K562 (cell line): ENCODE measurements around the gene FUZ. TPM values are rescaled to one million over a fixed set of nuclear protein-coding genes. Genes with fewer than 3 reads are reported as not detected.

Experiments
- BCOR ChIP-seq: fragments of 450-650 bp; IDR thresholded peaks from 2 replicates; pipeline ENCODE4 v1.6.1; 2016
- HDAC1 ChIP-seq, 2 experiments: fragments of 450-650 bp; IDR thresholded peaks; 2 replicates each; pipeline ENCODE4 v1.6.1; 2016 to 2017; ENCODE audit warnings: inconsistent platforms in 1 of 2, mild to moderate bottlenecking in 1 of 2, moderate library complexity in 1 of 2
- HINFP ChIP-seq: fragments of 450-650 bp; conservative IDR thresholded peaks from 2 replicates; pipeline ENCODE4 v1.6.1; 2016; ENCODE audit warnings: missing genetic modification characterization, low read depth, mild to moderate bottlenecking, control low read depth, missing compliant biosample characterization
- IRF9 ChIP-seq: fragments of 450-650 bp; IDR thresholded peaks from 2 replicates; pipeline ENCODE4 v1.6.1; 2016; ENCODE audit warnings: missing biosample characterization, missing genetic modification characterization
- JUND ChIP-seq, 2 experiments: IDR thresholded peaks; 2 replicates in 1 of 2; 3 replicates in 1 of 2; pipeline ENCODE4 v1.6.1; 2011; ENCODE audit warnings: borderline replicate concordance in 2 of 2, low read depth in 2 of 2, low read length in 2 of 2, improper control_type of control experiment in 1 of 2, missing biosample characterization in 1 of 2, missing genetic modification characterization in 1 of 2, missing genetic modification reagents in 1 of 2
- KDM4B ChIP-seq, 2 experiments: fragments of 450-650 bp in 1 of 2; sonication (generic) in 1 of 2; IDR thresholded peaks; 2 replicates each; pipeline ENCODE4 v1.6.1; 2016 to 2017; ENCODE audit warnings: borderline replicate concordance in 2 of 2, antibody characterized with exemption in 1 of 2, low read depth in 1 of 2, mild to moderate bottlenecking in 1 of 2
- MLLT1 ChIP-seq, 2 experiments: fragments of 450-650 bp; IDR thresholded peaks; 2 replicates each; pipeline ENCODE4 v1.6.1; 2016
- MNT ChIP-seq, 2 experiments: fragments of 450-650 bp; conservative IDR thresholded peaks; 2 replicates each; pipeline ENCODE4 v1.6.1; 2017; ENCODE audit warnings: mild to moderate bottlenecking in 2 of 2, moderate library complexity in 2 of 2
- NFXL1 ChIP-seq: fragments of 450-650 bp; formaldehyde crosslinking; IDR thresholded peaks from 2 replicates; pipeline ENCODE4 v1.4.0; 2021; ENCODE audit warnings: mild to moderate bottlenecking
- POLR2H ChIP-seq: IDR thresholded peaks from 2 replicates; pipeline ENCODE4 v1.6.1; 2016; ENCODE audit warnings: missing genetic modification characterization, low read depth, mild to moderate bottlenecking, control low read depth, missing compliant biosample characterization, moderate library complexity
- RAD21 ChIP-seq, 2 experiments: fragments of 250-450 bp in 1 of 2; fragments of 450-650 bp in 1 of 2; sonication (Bioruptor Pico) in 1 of 2; formaldehyde crosslinking in 1 of 2; IDR thresholded peaks in 1 of 2; conservative IDR thresholded peaks in 1 of 2; 2 replicates each; pipeline versions ENCODE4 v1.4.0 to v1.8.0; 2020 to 2022; ENCODE audit warnings: mild to moderate bottlenecking in 2 of 2, moderate library complexity in 1 of 2
- RB1 ChIP-seq: fragments of 450-650 bp; IDR thresholded peaks from 2 replicates; pipeline ENCODE4 v1.6.1; 2017; ENCODE audit warnings: low read depth, mild to moderate bottlenecking
- RNF2 ChIP-seq: sonication (generic); IDR thresholded peaks from 2 replicates; pipeline ENCODE4 v1.6.1; 2016
- ZNF184 ChIP-seq: sonication (generic); formaldehyde crosslinking; IDR thresholded peaks from 2 replicates; pipeline ENCODE4 v1.5.0; 2020; ENCODE audit warnings: missing genetic modification reagents
- ZNF217 ChIP-seq: sonication (generic); formaldehyde crosslinking; IDR thresholded peaks from 2 replicates; pipeline ENCODE4 v1.8.0; 2022; ENCODE audit warnings: mild to moderate bottlenecking, missing genetic modification reagents
- ZNF311 ChIP-seq: fragments of 250-450 bp; sonication (Bioruptor Pico); IDR thresholded peaks from 2 replicates; pipeline ENCODE4 v1.4.0; 2020; ENCODE audit warnings: mild to moderate bottlenecking, moderate library complexity
- polyA plus RNA-seq, 8 experiments: library from polyadenylated mRNA; depleted of rRNA in 4 of 8; stranded (reverse) in 5 of 8; unstranded in 3 of 8; fragments of >200 nt; fragmentation: Nextera tagmentation in 2 of 8; fragmentation: Illumina TruSeq in 1 of 8; extraction: Ambion mirVana in 2 of 8; extraction: Trizol in 1 of 8; gene quantifications; 2 replicates each; pipeline versions ENCODE4 v1.2.1 to v1.2.3, GENCODE V29; 2011 to 2014; ENCODE audit warnings: inconsistent platforms in 1 of 8, missing spikeins in 1 of 8
- total RNA-seq, 7 experiments: library from RNA; depleted of rRNA in 6 of 7; stranded (reverse); fragments of >200 nt in 6 of 7; fragmentation: Illumina TruSeq in 2 of 7; extraction: Trizol in 2 of 7; gene quantifications; 2 replicates each; pipeline versions ENCODE4 v1.2.1 to v1.2.3, GENCODE V29; 2011 to 2021; ENCODE audit warnings: low replicate concordance in 1 of 7
- TF ChIP-seq, protein P1 (sequence below), 2 experiments: fragments of 450-650 bp in 1 of 2; IDR thresholded peaks; 2 replicates each; pipeline ENCODE4 v1.6.1; 2011 to 2017; ENCODE audit warnings: low read depth in 2 of 2, antibody characterized with exemption in 1 of 2, borderline replicate concordance in 1 of 2, low read length in 1 of 2, mild to moderate bottlenecking in 1 of 2, mixed read lengths in 1 of 2; ENCODE audit not compliant: control insufficient read depth in 1 of 2

Gene FUZ
- total and polyA plus RNA-seq, 9 of the 15 experiments (the other 6 are each of a cell fraction or from before 2014, with no cell fraction given), result 0.17 to 7.6 (median 3.6) TPM; not detected in 1

DNA sequence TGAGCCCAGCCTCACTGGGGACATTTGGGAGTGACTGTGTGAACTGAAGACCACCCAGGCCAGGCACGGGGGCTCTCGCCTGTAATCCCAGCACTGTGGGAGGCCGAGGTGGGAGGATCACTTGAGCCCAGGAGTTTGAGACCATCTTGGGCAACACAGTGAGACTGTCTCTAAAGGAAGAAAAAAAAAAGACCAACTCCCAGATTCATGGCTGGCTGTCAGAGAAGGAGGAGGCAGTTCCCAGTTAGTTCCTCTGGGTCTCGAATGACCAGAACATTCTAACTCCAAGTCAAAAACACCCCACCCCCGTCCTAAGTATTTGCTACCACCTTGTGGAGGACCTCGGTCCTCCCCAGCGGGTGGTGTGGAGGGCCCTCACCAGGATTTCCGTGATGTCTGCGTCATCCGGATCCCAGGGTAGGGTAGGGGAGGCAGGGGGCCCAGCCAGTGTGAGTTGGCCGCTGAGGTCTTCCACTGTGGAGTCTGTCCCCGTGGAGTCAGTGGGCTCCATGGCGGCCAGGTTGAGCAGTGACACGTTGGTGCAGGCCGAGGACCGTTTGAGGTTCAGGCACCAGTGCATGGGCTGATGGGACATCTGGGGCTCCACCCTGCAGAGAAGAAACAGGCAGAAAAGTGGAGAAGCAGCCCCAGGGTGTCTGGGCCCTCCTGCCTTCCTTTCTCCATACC is 51.3 kb downstream of the FUZ start (continued):
- TF ChIP-seq POLR2H (no peak), HINFP (tag) (no peak), ZNF184 (CRISPR knock-in tag) (no peak), JUND (IDR thresholded peaks at IDR 0.05; ENCODE audit: borderline replicate concordance, low read depth, low read length) (peak; percentile 70), JUND (tag; IDR thresholded peaks at IDR 0.05; ENCODE audit: borderline replicate concordance, low read depth, low read length) (peak; percentile 21; the same call in 1 of the 3 replicates), RAD21 (CRISPR knock-in tag; conservative IDR thresholded peaks at IDR 0.05 in 1 of 2, IDR thresholded peaks at IDR 0.05 in 1 of 2) (peak; percentile 68 to 84), KDM4B (IDR thresholded peaks at IDR 0.05; ENCODE audit: borderline replicate concordance in 2 of 2, low read depth in 1 of 2) (no peak), MNT (conservative IDR thresholded peaks at IDR 0.05) (peak in 1 of 2 experiments; percentile 50; a peak in 3 of 4 replicates), NFXL1 (CRISPR knock-in tag) (no peak), IRF9 (no peak), MLLT1 (IDR thresholded peaks at IDR 0.05) (no peak), HDAC1 (IDR thresholded peaks at IDR 0.05) (0 out of 4 replicates have a peak, but pooled peaks of 1 of the 2 experiments have one; percentile 30), RNF2 (no peak), RB1 (peak; percentile 75; the same call in 1 of the 2 replicates), BCOR (peak; percentile 7; the same call in 1 of the 2 replicates), ZNF311 (CRISPR knock-in tag) (no peak), ZNF217 (no peak)
- TF ChIP-seq, protein P1, sequence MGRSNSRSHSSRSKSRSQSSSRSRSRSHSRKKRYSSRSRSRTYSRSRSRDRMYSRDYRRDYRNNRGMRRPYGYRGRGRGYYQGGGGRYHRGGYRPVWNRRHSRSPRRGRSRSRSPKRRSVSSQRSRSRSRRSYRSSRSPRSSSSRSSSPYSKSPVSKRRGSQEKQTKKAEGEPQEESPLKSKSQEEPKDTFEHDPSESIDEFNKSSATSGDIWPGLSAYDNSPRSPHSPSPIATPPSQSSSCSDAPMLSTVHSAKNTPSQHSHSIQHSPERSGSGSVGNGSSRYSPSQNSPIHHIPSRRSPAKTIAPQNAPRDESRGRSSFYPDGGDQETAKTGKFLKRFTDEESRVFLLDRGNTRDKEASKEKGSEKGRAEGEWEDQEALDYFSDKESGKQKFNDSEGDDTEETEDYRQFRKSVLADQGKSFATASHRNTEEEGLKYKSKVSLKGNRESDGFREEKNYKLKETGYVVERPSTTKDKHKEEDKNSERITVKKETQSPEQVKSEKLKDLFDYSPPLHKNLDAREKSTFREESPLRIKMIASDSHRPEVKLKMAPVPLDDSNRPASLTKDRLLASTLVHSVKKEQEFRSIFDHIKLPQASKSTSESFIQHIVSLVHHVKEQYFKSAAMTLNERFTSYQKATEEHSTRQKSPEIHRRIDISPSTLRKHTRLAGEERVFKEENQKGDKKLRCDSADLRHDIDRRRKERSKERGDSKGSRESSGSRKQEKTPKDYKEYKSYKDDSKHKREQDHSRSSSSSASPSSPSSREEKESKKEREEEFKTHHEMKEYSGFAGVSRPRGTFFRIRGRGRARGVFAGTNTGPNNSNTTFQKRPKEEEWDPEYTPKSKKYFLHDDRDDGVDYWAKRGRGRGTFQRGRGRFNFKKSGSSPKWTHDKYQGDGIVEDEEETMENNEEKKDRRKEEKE (IDR thresholded peaks at IDR 0.05; ENCODE audit: borderline replicate concordance in 1 of 2, control insufficient read depth in 1 of 2, low read depth in 2 of 2, low read length in 1 of 2), result no peak
